HG03442 (cell line): ENCODE results near the gene SERHL2.
"Not testable (repeated sequence)": the region's sequence is repeated elsewhere in the genome, so short reads cannot be mapped to it uniquely, and the experiment has no call there.

ENCODE experiments used
- ATAC-seq: cut with Tn5 transposase; IDR thresholded peaks from one replicate; pipeline ENCODE4 v1.9.1; 2021; ENCODE audit warnings: mild to moderate bottlenecking, moderate library complexity; ENCODE audit not compliant: unreplicated experiment

Gene SERHL2

GRCh38 chr22:42553475-42554361, at the start of gene SERHL2:
Gene SERHL2 (plus strand): TSS chr22:42553956. CDS start chr22:42554021, 65 bp downstream.
- peak; percentile 64 for ATAC-seq

- ATAC-seq = not testable (repeated sequence)
These were observed 45.3 kb upstream of the SERHL2 start for GRCh38 chr22:42508327-42508974.

- not testable (repeated sequence) for ATAC-seq
These were observed 44.8 kb upstream of the SERHL2 start for GRCh38 chr22:42508975-42509364.

GRCh38 chr22:42509548-42509947, 44.2 kb upstream of the SERHL2 start:
- no peak for ATAC-seq

GRCh38 chr22:42511401-42511891, 42.3 kb upstream of the SERHL2 start:
- ATAC-seq = no peak

GRCh38 chr22:42512273-42512990, 41.3 kb upstream of the SERHL2 start:
- not testable (repeated sequence) for ATAC-seq

- ATAC-seq = not testable (repeated sequence)
These were observed 39.4 kb upstream of the SERHL2 start for GRCh38 chr22:42514331-42514730.

GRCh38 chr22:42515304-42515703, 38.5 kb upstream of the SERHL2 start:
- not testable (repeated sequence) for ATAC-seq

GRCh38 chr22:42515896-42516295, 37.9 kb upstream of the SERHL2 start:
- ATAC-seq = no peak

GRCh38 chr22:42517103-42517502, 36.7 kb upstream of the SERHL2 start:
- not testable (repeated sequence) for ATAC-seq

GRCh38 chr22:42518638-42519524, 34.9 kb upstream of the SERHL2 start:
- ATAC-seq = peak; percentile 5

GRCh38 chr22:42519525-42520401, 34.0 kb upstream of the SERHL2 start, which contains the start of gene RRP7A:
Gene RRP7A (minus strand): TSS chr22:42519796. CDS start chr22:42519786, 10 bp downstream.
- ATAC-seq = peak; percentile 71

- ATAC-seq = no peak
These were observed 32.6 kb upstream of the SERHL2 start for GRCh38 chr22:42521228-42521546.

GRCh38 chr22:42522546-42522945, 31.2 kb upstream of the SERHL2 start:
- ATAC-seq = no peak

- no peak for ATAC-seq
These were observed 25.0 kb upstream of the SERHL2 start for GRCh38 chr22:42528591-42529307.

- ATAC-seq = not testable (repeated sequence)
These were observed 24.3 kb upstream of the SERHL2 start for GRCh38 chr22:42529435-42529834.

GRCh38 chr22:42531401-42532084, 22.2 kb upstream of the SERHL2 start:
- not testable (repeated sequence) for ATAC-seq

GRCh38 chr22:42533638-42533977, 20.1 kb upstream of the SERHL2 start:
- no peak for ATAC-seq
